IPS-NIHi7 (cell line): Measurements from ENCODE around the gene SLC17A9.

Experiments
- DNase-seq: peaks from one replicate; pipeline ENCODE4 v3.0.0; 2012; ENCODE audit warnings: mixed read lengths; ENCODE audit errors: extremely low spot score

The SLC17A9 gene

GRCh38 chr20:62982124-62983075, 29.9 kb downstream of the SLC17A9 start:
- no peak for DNase-seq

GRCh38 chr20:62983210-62983609, 30.7 kb downstream of the SLC17A9 start:
- no peak for DNase-seq

- DNase-seq = no peak
These were observed 32.3 kb downstream of the SLC17A9 start for GRCh38 chr20:62984666-62985443.

DNA sequence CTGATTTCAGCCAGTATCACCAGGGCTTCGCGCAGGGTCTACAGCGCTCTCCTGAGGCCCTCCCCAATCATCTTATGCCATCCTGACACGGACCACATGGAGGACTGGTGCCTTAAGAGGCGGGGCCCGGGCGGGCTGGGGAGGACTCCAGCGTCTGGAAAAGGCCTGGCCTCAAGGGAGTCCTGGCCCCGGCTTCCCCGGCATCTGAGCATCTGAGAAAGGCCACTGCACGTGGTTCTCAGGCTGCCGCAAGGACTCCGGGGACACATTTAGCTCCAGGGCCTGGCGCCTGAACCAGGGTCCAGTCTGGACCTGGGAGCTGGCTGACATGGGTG, 32.9 kb downstream of the SLC17A9 start:
- no peak for DNase-seq

DNA sequence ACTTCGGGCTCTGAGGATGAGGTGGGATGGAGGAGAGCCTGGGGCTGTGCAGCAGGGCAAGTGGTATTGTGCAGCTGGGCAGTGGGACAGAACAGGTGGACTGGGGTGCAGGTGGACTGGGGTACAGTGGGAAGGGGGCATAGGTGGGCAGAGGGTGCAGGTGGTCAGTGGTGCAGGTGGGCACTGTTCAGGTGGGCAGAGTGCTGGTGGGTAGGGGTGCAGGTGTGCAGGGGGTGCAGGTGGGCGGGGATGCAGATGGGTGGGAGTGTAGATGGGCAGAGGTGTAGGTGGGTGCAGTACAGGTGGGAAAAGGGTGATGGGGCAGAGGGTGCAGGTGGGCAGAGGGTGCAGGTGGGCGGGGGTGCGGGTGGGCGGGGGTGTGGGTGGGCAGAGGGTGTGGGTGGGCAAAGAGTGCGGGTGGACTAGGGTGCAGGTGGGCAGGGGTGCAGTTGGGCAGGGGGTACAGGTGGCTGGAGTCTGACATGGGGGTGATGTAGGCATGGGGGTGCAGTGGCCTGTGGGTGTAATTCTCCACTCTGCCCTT, 33.8 kb downstream of the SLC17A9 start:
- DNase-seq = no peak

DNA sequence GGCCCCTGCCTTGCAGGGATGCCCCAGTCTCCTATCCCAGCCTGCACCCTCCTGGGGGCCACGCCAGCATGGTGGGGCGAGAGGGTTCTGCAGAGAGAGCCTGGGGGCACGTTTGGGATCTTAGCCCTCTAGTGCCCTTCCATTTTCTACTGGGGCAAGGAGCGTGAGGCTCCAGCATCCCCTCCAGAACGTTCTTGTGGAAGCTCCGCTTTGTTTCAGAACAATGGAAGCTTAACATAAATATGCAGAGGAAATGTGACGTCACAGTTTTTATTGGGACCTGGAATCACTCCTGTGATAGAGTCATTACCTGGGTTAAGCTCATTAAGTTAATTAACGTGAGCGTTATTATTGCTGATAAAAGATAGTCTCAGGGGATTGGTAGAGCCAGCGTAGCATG, 34.6 kb downstream of the SLC17A9 start:
- DNase-seq = no peak

DNA sequence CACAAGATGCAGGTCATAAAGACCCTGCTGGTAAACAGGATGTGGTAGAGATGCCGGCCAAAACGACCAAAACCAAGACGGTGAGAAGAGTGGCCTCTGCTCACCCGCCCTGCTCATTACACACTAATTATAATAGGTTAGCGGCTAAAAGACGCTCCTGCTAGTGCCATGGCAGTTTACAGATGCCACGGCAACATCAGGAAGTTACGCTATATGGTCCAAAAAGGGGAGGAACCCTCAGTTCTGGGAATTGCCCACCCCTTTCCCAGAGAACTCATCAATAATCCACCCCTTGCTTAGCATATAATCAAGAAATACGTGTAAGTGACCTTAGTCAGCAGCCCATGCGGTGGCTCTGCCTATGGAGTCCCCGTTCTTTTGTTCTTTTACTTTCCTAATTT, 36.7 kb downstream of the SLC17A9 start:
- no peak for DNase-seq

DNA sequence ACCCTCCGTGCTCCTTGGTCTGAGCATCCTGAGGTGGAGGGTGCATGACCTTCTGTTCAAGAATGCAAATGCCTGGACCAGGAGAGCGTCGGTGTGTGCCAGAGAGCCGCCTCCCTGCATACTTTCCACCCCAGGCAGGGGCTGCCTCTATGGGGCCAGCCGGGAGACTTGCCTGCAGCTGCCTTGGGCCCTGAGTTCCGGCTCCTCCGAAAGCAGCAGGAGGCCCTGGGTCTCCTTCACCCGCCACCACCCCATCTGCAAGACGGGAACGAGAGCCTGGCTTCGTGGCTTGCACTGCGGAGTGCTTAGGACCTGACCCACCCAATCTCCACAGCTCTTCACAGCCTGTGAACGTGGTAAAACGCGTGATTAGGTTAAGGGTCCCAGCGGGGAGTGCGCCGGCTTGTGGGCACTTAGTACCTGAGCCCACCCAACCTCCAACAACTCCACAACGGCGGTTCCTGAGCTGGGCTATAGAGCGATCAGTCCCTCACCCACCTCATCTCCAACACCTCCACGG, 37.9 kb downstream of the SLC17A9 start:
- DNase-seq = no peak

DNA sequence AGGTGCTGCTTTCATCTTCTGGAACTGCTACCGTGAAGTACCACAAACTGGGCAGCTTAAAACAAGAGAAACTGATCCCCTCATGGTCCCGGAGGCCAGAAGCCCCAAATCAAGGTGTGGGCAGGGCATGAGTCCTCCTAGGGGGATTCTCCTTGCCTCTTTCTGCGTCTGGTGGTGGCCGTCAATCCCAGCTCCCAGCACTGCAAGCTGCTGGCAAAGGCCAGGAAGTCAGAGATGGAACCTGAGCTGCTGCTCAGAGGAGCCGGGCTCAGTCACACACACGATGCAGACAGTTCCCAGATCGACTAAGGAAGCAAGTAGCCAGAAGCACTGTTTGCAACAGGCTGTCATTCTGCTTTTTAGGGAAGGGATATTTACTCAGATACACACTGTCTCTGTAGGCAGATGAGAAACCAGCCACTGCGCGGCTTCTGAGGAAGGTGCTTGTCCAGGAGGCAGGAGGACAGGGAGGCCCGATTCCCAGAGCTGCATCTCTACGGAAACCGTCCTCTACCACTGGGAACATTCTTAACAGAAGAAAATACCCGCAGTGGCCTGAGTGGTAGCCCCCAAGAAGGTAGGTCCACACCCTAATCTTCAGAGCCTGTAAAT, 38.8 kb downstream of the SLC17A9 start:
- no peak for DNase-seq

GRCh38 chr20:62991863-62992262, 39.4 kb downstream of the SLC17A9 start:
- no peak for DNase-seq

DNA sequence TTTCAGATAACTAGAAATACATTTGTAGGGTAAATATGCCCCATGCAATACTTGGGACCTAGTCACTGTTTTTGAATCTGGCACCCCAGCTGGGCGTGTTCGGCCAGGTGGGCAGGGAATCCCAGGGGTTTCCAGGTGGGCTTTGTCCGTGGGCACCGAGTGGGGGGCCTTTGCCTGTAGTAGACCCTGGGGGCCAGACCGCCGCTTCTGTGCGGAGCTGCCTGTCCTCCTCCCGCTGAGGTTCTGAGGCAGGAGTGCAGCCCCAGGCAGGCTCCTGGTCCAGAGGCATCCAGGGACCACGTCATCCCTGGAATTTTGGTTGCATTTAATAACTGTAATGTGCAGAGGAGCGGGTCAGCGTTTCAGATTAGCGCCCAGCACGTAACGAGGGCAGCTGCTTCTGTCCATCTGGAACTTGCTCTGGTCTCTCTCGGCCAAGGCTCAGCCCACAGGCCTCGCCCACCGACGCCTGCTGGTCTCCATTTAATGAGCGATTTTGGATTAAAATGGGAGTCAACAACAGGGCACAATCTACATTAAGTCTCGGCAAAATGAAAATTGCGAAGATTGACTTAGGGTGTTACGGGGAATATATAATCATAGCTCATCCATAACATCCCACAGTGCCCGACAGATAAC, 41.5 kb downstream of the SLC17A9 start:
- no peak for DNase-seq

DNA sequence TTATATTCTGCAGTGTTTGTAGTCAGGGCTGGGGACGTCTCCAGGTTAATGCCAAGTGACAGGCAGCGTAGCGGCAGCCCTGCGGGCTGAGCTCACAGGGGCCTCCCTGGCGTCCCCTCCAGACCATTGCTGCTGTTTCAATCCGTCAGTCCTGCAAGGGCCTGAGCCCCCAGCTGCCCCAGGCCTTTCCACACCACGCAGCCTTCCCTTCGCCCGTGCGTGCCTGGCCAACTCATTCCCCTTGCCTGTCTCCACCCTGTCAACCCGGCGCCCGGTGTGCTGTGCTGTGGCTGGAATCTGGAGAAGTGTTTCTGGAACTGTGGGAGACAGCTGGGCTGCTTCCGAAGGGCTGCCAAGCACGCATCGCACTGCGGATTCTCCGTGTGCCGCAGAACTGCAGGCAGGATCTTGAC, 42.4 kb downstream of the SLC17A9 start:
- DNase-seq = no peak

GRCh38 chr20:62995481-62995880, 43.0 kb downstream of the SLC17A9 start:
- DNase-seq = no peak

DNA sequence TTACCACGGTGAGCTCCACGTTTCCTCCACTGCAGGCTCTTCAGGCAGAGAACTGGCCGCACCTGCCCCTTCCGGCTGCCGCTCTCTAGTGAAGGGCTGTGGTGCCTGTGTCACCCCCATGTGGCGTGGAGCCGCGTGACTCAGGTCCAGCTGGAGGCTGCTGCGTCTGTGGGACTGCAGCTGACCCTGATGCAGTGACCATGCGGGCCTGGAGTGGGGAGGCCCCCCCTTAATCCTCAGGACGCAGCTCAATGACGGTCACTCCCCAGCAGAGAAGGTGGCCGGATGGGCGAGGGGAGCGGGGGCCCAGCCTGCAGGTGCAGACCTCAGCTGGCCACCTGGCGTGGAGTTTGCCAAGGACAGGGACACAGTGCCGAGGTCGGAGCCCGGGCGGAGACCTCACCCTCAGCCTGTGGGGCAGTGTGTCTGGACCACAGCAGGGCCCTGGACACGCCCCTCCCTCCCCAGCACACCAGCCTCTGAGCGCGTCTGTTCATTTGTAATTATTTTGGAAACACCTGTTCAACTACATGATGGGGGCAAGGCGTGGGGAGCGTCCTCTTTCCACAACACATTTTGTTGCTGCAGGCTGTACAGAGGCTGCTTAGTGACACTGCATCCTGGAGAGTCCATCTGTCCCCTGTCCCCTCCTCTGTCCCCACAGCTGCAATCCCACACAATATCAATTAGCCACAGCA, 43.5 kb downstream of the SLC17A9 start:
- no peak for DNase-seq

- DNase-seq = no peak
These were observed 44.1 kb downstream of the SLC17A9 start for GRCh38 chr20:62996596-62996982.

- no peak for DNase-seq
These were observed 45.0 kb downstream of the SLC17A9 start for GRCh38 chr20:62997417-62998035.

DNA sequence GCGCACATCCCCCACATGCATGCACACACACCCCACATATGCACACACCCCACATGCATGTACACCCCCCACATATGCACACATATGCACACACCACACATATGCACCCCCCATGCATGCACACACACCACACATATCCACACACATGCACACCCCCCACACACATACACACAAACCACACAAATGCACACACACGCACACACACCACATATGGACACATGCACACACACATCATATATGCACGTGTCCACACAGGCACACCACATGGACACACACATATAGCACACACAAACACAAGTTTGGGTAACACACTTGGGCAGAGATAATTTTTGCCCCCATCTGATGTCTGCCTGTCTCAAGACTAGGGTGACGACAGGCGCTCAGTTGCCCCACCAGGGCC, 45.9 kb downstream of the SLC17A9 start:
- DNase-seq = no peak

DNA sequence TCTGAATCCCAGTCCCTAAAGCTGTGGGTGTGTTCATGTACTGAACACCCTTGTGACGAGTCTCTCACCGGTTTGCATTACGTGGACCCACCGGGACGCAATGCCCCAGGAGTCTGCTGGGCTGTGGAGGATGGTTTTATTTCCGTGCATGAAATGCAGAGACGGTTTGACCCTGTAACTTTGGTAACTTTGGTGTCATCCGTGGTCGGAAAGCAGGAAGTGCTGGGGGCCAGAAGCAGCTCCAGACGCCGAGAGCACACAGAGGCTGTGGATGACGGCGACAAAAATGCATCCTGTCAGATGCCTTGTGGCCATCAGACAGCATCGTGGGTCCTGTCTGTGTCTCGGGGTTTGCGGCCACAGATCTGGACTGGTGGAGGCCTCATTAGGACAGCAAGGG, 47.1 kb downstream of the SLC17A9 start:
- DNase-seq = no peak

GRCh38 chr20:63000036-63000435, 47.5 kb downstream of the SLC17A9 start:
- no peak for DNase-seq

GRCh38 chr20:63000958-63001357, 48.4 kb downstream of the SLC17A9 start:
- DNase-seq = no peak

- no peak for DNase-seq
These were observed 50.0 kb downstream of the SLC17A9 start for GRCh38 chr20:63002511-63002910.
